GM12873 (cell line): ENCODE data around the gene ATP6V0E1.

Experiments used
- TF ChIP-seq, protein P1 (sequence below): IDR thresholded peaks from 2 replicates; pipeline ENCODE4 v1.5.1; 2012; ENCODE audit warnings: low read depth, mild to moderate bottlenecking, moderate library complexity, low read length, control low read depth; ENCODE audit not compliant: insufficient read depth; ENCODE audit errors: missing control alignments

The ATP6V0E1 gene

DNA sequence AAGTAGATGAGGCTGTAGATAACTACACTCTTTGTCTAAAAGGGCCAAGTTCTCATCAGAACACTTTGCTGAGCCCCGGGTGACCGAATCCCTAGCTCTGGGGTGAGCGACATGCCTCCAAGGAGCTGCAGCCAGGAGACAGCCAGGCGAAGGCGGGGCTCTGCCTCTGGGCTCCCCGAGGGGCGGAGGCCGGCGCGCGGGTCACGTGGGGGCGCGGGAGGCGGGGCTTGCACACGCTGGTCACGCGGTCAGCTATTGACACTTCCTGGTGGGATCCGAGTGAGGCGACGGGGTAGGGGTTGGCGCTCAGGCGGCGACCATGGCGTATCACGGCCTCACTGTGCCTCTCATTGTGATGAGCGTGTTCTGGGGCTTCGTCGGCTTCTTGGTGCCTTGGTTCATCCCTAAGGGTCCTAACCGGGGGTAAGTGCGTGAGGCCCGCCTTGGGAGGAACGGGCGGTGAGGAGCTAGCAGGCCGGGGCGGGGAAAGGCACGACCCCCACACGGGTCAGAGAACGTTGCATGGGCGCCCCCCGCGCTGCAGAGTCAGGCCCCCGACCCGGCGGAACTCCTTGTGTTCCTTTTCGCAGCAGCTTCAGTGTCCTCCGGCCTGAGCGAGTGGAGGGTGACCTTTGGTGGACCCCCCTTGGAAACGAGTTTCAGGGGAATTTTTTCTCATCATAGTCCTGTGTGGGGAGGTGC lies at the start of gene ATP6V0E1:
TSS of gene ATP6V0E1 (plus strand) at position 230 of the 702 bp plus-strand sequence. CDS start at position 320, 90 bp downstream.
- TF ChIP-seq, protein P1, sequence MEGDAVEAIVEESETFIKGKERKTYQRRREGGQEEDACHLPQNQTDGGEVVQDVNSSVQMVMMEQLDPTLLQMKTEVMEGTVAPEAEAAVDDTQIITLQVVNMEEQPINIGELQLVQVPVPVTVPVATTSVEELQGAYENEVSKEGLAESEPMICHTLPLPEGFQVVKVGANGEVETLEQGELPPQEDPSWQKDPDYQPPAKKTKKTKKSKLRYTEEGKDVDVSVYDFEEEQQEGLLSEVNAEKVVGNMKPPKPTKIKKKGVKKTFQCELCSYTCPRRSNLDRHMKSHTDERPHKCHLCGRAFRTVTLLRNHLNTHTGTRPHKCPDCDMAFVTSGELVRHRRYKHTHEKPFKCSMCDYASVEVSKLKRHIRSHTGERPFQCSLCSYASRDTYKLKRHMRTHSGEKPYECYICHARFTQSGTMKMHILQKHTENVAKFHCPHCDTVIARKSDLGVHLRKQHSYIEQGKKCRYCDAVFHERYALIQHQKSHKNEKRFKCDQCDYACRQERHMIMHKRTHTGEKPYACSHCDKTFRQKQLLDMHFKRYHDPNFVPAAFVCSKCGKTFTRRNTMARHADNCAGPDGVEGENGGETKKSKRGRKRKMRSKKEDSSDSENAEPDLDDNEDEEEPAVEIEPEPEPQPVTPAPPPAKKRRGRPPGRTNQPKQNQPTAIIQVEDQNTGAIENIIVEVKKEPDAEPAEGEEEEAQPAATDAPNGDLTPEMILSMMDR: no peak

DNA sequence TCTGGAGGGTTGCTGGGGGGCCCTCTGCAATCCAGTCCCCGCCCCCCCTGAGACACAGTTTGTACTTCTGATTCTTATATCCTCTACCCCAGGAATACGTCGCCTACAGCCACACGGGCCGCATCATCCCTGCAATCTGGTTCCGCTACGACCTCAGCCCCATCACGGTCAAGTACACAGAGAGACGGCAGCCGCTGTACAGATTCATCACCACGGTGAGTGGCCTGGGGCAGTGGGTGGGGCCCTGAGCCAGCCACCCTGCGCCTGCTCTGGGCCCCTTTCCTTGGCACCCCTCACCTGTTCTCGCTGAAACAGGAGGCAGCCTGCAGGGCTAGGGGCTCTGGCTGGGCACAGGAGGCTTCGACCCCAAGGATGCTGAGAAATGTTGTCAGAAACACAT lies 48.5 kb upstream of the ATP6V0E1 start:
- TF ChIP-seq, protein P1: no peak

DNA sequence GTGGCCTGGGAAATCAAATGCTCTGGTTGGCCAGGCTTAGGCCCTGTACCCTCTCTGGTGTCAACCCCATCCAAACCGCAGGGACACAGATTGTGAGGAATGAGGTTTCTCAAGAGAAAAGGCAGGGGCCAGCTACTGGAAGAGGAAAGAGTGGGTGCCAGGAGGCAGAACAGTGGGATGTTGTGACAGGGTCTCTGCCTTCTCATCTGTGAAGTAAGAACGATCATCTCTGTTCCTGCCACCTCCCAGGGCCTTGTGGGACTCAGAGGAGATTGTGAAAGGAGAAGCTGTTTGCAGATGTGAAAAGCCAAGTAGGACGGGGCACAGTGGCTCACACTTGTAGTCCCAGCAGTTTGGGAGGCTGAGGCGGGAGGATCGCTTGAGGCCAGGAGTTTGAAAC lies 47.2 kb upstream of the ATP6V0E1 start:
- TF ChIP-seq, protein P1: no peak

DNA sequence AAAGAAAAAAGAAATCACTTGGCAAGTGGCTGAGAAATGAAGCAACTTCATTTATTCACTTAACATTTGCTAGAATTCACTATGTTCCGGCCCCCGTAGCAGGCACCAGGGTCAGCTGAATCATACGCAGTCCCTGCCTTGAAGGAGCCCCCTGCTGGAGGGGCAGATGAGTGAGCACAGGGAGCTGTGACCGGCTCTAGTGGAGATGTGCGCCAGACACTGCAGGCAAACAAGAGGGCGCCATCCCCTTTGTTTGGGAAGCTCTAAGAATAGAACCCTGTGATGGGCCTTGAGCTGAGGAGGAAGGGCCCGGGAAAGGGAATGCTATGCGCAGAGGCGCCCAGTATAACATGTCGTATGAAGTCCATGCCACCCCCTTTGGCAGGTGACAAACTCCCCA lies 44.5 kb upstream of the ATP6V0E1 start:
- TF ChIP-seq, protein P1: peak; percentile 36

DNA sequence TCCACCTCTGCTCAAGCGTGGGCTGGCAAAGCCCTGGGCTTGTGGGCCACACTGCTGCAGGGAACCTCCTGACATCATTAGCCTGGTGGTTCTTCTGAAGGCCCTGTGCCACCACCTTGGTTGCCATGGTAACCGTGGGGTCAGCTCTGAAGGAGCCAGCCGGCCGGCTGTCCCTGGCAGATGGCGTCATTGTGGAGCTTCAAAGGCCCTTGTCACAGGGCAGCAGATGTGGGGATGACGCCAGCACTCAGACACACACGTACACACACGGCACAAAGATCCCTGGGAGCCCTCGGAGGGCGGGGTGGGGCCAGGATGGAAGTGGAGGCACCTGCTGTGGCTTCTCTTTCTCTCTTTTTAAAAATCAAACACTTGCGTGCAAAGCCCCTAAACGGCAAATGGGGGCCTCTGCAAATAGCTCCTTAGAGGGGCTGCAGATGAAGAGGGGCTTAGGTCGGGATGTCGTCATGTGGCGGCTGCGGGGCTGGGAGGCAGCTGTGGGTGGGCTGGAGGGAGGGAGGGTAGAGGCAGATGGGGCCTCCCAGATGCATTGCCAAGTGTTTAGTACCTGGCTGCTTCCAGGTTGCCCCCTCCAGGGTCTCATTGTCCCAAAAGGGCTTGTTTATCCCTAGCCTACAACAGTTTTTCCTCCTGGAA lies 43.8 kb upstream of the ATP6V0E1 start:
- TF ChIP-seq, protein P1: no peak

DNA sequence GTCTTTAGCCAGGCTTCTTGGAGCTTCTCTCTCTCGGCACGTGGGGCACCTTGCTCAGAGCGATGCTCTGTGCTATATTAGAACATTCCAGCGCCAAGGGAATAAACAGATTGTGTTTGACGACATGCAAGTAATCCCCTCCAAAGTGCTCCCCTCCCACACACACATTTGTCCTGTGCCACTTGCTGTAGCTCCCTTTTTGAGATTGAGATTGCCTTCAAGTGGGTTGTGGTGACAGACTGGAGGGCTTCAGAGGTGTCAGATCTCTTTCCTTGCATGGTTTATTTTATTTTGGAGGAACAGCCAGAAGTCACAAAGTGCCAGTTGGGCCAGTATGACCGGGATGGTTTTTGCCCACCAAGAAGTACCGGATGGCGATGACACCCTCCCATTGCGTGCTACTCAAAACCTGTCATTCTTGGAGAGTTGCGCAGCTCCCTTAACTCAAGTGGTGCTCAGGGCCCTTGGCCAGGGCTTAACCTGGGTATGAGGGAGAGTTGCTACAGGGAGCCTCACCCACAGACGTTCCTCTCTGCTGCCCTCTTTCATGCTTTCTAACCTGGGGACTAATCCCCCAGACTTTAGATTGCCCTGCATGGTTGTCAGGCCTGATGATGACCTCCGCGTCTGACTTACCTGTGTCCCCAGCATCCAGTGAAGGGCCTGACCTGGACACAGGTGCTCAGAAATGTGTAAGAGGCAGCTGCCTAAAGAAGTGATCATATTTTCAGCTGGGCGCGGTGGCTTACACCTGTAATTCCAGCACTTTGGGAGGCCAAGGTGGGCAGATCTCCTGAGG lies 43.1 kb upstream of the ATP6V0E1 start:
- TF ChIP-seq, protein P1: no peak

DNA sequence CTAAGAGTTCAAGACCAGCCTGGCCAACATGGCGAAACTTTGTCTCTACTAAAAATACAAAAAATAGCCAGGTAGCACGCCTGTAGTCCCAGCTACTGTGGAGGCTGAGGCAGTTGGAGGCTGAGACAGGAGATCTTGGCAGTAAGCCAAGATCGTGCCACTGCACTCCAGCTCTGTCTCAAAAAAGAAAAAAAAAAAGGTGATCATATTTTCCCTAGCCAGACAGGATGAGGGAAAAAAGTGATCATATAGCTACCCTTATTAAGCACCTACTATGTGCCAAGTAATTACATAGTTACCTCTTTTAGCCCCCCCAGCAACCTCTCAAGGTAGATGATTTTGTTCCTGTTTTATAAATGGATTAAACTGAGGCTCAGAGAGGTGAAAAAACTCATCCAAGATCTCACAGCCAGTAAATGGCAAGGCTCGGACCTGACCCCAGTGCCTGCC lies 42.5 kb upstream of the ATP6V0E1 start:
- TF ChIP-seq, protein P1: no peak
